Thyroid gland (tissue), 4 donors: Measurements from ENCODE around the gene WSCD2.

Experiments used
- CTCF ChIP-seq, 6 experiments: fragments of 200-600 bp in 3 of 6; fragments of 450-650 bp in 3 of 6; sonication (generic) in 3 of 6; IDR thresholded peaks; one replicate each; pipeline ENCODE4 v1.5.1; 2016 to 2019; ENCODE audit warnings: antibody characterized with exemption in 6 of 6, mild to moderate bottlenecking in 2 of 6, inconsistent platforms in 1 of 6, moderate library complexity in 1 of 6
- POLR2A ChIP-seq, 2 donors: fragments of 450-650 bp; IDR thresholded peaks; one replicate each; pipeline ENCODE4 v1.6.1; 2017; ENCODE audit warnings: antibody characterized with exemption in 2 of 2, mild to moderate bottlenecking in 2 of 2, moderate library complexity in 1 of 2

- TF ChIP-seq CTCF (IDR thresholded peaks at IDR 0.05) (no peak), POLR2A (IDR thresholded peaks at IDR 0.05) (no peak)
These were observed 9.7 kb upstream of the WSCD2 start for GRCh38 chr12:108119126-108119973.
